H1 (cell line): ENCODE results near the gene LPGAT1. TPM values are rescaled to one million over a fixed set of nuclear protein-coding genes. Genes with fewer than 3 reads are reported as not detected.

Experiments
- CTCF ChIA-PET: fragments of 300-600 bp; sonication (Branson Sonifier 250); formaldehyde crosslinking; loops from one replicate; lab custom pipeline; 2021; ENCODE audit not compliant: partially characterized antibody; lab: Charles Lee
- POLR2A ChIA-PET: fragments of 300-600 bp; sonication (Branson Sonifier 250); formaldehyde crosslinking; loops from one replicate; lab custom pipeline; 2021; ENCODE audit warnings: inconsistent platforms; ENCODE audit not compliant: partially characterized antibody; lab: Charles Lee
- DNase-seq, 2 experiments: peaks; one replicate each; pipeline versions ENCODE4 v3.0.0 to v3.0.0-alpha.2; 2010 to 2022; ENCODE audit warnings: low spot score in 2 of 2, low read depth in 1 of 2, mixed read lengths in 1 of 2
- FAIRE-seq: peaks from 2 replicates; lab custom pipeline; 2011; peaks lifted over from hg19 to GRCh38; lab: Jason Lieb, UNC
- H2AFZ ChIP-seq: 2 replicates; pipeline ENCODE4 v1.8.1; 2012; ENCODE audit warnings: low read length, inconsistent platforms
- H2AK5ac ChIP-seq: 2 replicates; pipeline ENCODE4 v1.6.1; 2013; ENCODE audit warnings: low read depth, low read length
- H2BK120ac ChIP-seq: replicated peaks from 2 replicates; pipeline ENCODE3; 2013; ENCODE audit warnings: low read depth, low read length, inconsistent platforms
- H2BK12ac ChIP-seq: 2 replicates; pipeline ENCODE4 v1.6.1; 2013; ENCODE audit warnings: low read depth, low read length
- H2BK15ac ChIP-seq: 2 replicates; pipeline ENCODE4 v1.6.1; 2013; ENCODE audit warnings: low read length
- H2BK20ac ChIP-seq: 2 replicates; pipeline ENCODE4 v1.6.1; 2013; ENCODE audit warnings: low read length
- H2BK5ac ChIP-seq: 2 replicates; pipeline ENCODE4 v1.6.1; 2013; ENCODE audit warnings: low read depth, low read length
- H3K14ac ChIP-seq: 2 replicates; pipeline ENCODE4 v1.6.1; 2013; ENCODE audit warnings: inconsistent platforms; ENCODE audit not compliant: insufficient read length
- H3K18ac ChIP-seq: 2 replicates; pipeline ENCODE4 v1.6.1; 2013; ENCODE audit warnings: low read length; ENCODE audit errors: extremely low read depth
- H3K23ac ChIP-seq: 2 replicates; pipeline ENCODE4 v1.6.1; 2013; ENCODE audit warnings: inconsistent platforms; ENCODE audit not compliant: insufficient read length
- H3K23me2 ChIP-seq: 2 replicates; pipeline ENCODE4 v1.6.1; 2013; ENCODE audit warnings: low read depth, low read length
- H3K27ac ChIP-seq: 2 replicates; pipeline ENCODE4 v1.6.1; 2011; ENCODE audit warnings: low read depth, low read length, inconsistent platforms
- H3K27me3 ChIP-seq, 4 experiments: replicated peaks in 1 of 4; 1 replicate in 1 of 4; 2 replicates in 3 of 4; pipeline versions ENCODE4 v1.6.1 to v1.8.1; 2011 to 2013; ENCODE audit warnings: low read length in 3 of 4, mild to moderate bottlenecking in 3 of 4, inconsistent platforms in 2 of 4, mixed read lengths in 2 of 4, moderate library complexity in 1 of 4; ENCODE audit not compliant: control insufficient read depth in 3 of 4, insufficient read depth in 3 of 4; ENCODE audit errors: extremely low read depth in 1 of 4
- H3K36me3 ChIP-seq, 4 experiments: 2 replicates each; pipeline versions ENCODE4 v1.6.1 to v1.8.1; 2011 to 2013; ENCODE audit warnings: mild to moderate bottlenecking in 4 of 4, low read length in 3 of 4, moderate library complexity in 2 of 4, control low read depth in 1 of 4, inconsistent platforms in 1 of 4; ENCODE audit not compliant: insufficient read depth in 4 of 4, control insufficient read depth in 2 of 4
- H3K4ac ChIP-seq: replicated peaks from 2 replicates; pipeline ENCODE3; 2013; ENCODE audit warnings: low read length, low read depth, mixed read lengths, inconsistent platforms; ENCODE audit not compliant: insufficient read length
- H3K4me1 ChIP-seq, 4 experiments: replicated peaks in 1 of 4; 1 replicate in 1 of 4; 2 replicates in 3 of 4; pipeline versions ENCODE4 v1.6.1 to v1.8.1; 2011 to 2013; ENCODE audit warnings: low read length in 3 of 4, inconsistent platforms in 2 of 4, mixed read lengths in 1 of 4; ENCODE audit not compliant: insufficient read depth in 4 of 4, control insufficient read depth in 3 of 4
- H3K4me2 ChIP-seq, 2 experiments: 2 replicates each; pipeline versions ENCODE4 v1.6.1 to v1.8.1; 2011 to 2013; ENCODE audit warnings: low read depth in 2 of 2, low read length in 2 of 2, control low read depth in 1 of 2, inconsistent platforms in 1 of 2, mild to moderate bottlenecking in 1 of 2; ENCODE audit not compliant: insufficient read depth in 1 of 2
- H3K4me3 ChIP-seq, 4 experiments: fragments of 200-600, 300-600 bp in 1 of 4; sonication (generic), shearing (Covaris generic), sonication (Bioruptor Twin) in 1 of 4; 2 replicates each; pipeline versions ENCODE4 v1.5.1 to v1.8.1; 2011 to 2016; ENCODE audit warnings: low read length in 4 of 4, low read depth in 3 of 4, control low read depth in 2 of 4, inconsistent platforms in 2 of 4, mild to moderate bottlenecking in 2 of 4, mixed read lengths in 1 of 4, moderate library complexity in 1 of 4; ENCODE audit not compliant: insufficient read depth in 2 of 4; ENCODE audit errors: extremely low read depth in 1 of 4
- H3K56ac ChIP-seq: replicated peaks from 2 replicates; pipeline ENCODE3; 2013; ENCODE audit warnings: low read depth, mild to moderate bottlenecking, mixed read lengths, low read length, inconsistent platforms; ENCODE audit not compliant: insufficient read length
- H3K79me1 ChIP-seq: 2 replicates; pipeline ENCODE4 v1.6.1; 2013; ENCODE audit warnings: low read depth, low read length, control low read depth
- H3K79me2 ChIP-seq, 2 experiments: 2 replicates each; pipeline versions ENCODE4 v1.6.1 to v1.8.1; 2012 to 2013; ENCODE audit warnings: low read length in 2 of 2, mild to moderate bottlenecking in 2 of 2, inconsistent platforms in 1 of 2; ENCODE audit not compliant: insufficient read depth in 2 of 2, control insufficient read depth in 1 of 2
- H3K9ac ChIP-seq, 4 experiments: replicated peaks in 1 of 4; 1 replicate in 1 of 4; 2 replicates in 3 of 4; pipeline versions ENCODE4 v1.6.1 to v1.8.1; 2011 to 2013; ENCODE audit warnings: low read depth in 3 of 4, low read length in 3 of 4, control low read depth in 2 of 4, mild to moderate bottlenecking in 2 of 4, moderate library complexity in 2 of 4, inconsistent platforms in 1 of 4; ENCODE audit errors: extremely low read depth in 1 of 4
- H3K9me3 ChIP-seq, 2 experiments: 2 replicates each; pipeline versions ENCODE4 v1.6.1 to v1.8.1; 2012 to 2013; ENCODE audit warnings: mild to moderate bottlenecking in 2 of 2, moderate library complexity in 2 of 2, control low read depth in 1 of 2, inconsistent platforms in 1 of 2, low read depth in 1 of 2, low read length in 1 of 2, mixed read lengths in 1 of 2; ENCODE audit not compliant: insufficient read depth in 2 of 2
- H4K20me1 ChIP-seq, 2 experiments: replicated peaks in 1 of 2; 2 replicates each; pipeline versions ENCODE3 to v1.8.1; 2011 to 2013; ENCODE audit warnings: inconsistent platforms in 2 of 2, low read length in 2 of 2, mild to moderate bottlenecking in 1 of 2; ENCODE audit not compliant: insufficient read depth in 2 of 2, control insufficient read depth in 1 of 2
- H4K5ac ChIP-seq: 2 replicates; pipeline ENCODE4 v1.6.1; 2013; ENCODE audit warnings: low read length, low read depth, mixed read lengths, inconsistent platforms; ENCODE audit not compliant: insufficient read length
- H4K8ac ChIP-seq: 2 replicates; pipeline ENCODE4 v1.8.0; 2013; ENCODE audit warnings: mild to moderate bottlenecking, moderate library complexity, low read length, inconsistent platforms; ENCODE audit not compliant: insufficient read depth; ENCODE audit errors: extremely low read depth
- H4K91ac ChIP-seq: replicated peaks from 2 replicates; pipeline ENCODE3; 2013; ENCODE audit warnings: low read length, mixed read lengths, inconsistent platforms; ENCODE audit not compliant: insufficient read length
- GABPA ChIP-seq: IDR thresholded peaks from 2 replicates; pipeline ENCODE4 v1.6.1; 2011; ENCODE audit warnings: mild to moderate bottlenecking, low read length, moderate library complexity, borderline replicate concordance; ENCODE audit not compliant: insufficient read depth
- SIN3A ChIP-seq, 2 experiments: IDR thresholded peaks in 1 of 2; conservative IDR thresholded peaks in 1 of 2; 2 replicates each; pipeline ENCODE4 v1.6.1; 2011 to 2012; ENCODE audit warnings: low read length in 2 of 2, improper control_type of control experiment in 1 of 2, low read depth in 1 of 2, mild to moderate bottlenecking in 1 of 2
- SP1 ChIP-seq: IDR thresholded peaks from 2 replicates; pipeline ENCODE4 v1.6.1; 2011; ENCODE audit warnings: low read depth, low read length
- WGBS, 2 experiments: shearing (Covaris generic) in 1 of 2; methylation state at CpG; one replicate each; pipeline versions ENCODE4 v1.1.6 to v1.1.7; 2013 to 2015; ENCODE audit warnings: low lambda C conversion rate in 2 of 2, mixed read lengths in 2 of 2, inconsistent platforms in 1 of 2, low coverage in 1 of 2, missing lambda C conversion rate in 1 of 2; ENCODE audit not compliant: insufficient replicate concordance in 2 of 2, insufficient coverage in 1 of 2, insufficient read length in 1 of 2; ENCODE audit errors: extremely low coverage in 1 of 2, missing lambda C conversion rate in 1 of 2; 5-methylcytosine and 5-hydroxymethylcytosine counted together
- polyA plus RNA-seq, 7 experiments: library from polyadenylated mRNA; depleted of rRNA in 3 of 7; stranded (reverse) in 5 of 7; unstranded in 2 of 7; fragments of >200 nt in 5 of 7; fragments of 200-250 nt in 2 of 7; gene quantifications; 1 replicate in 5 of 7; 2 replicates in 1 of 7; 4 replicates in 1 of 7; pipeline versions ENCODE4 v1.2.1 to v1.2.3, GENCODE V29; 2011 to 2013; ENCODE audit warnings: missing spikeins in 2 of 7, mixed read lengths in 2 of 7
- total RNA-seq: library from RNA; stranded (reverse); fragmentation: NEBNext Ultra II Directional; extraction: Animal tissue kit (Norgen Biotek cat#: 25700); gene quantifications from 2 replicates; pipeline ENCODE4 v1.2.1, GENCODE V29; 2021
- TF ChIP-seq, protein P1 (sequence below), 3 experiments: IDR thresholded peaks; 1 replicate in 2 of 3; 2 replicates in 1 of 3; pipeline versions ENCODE4 v1.5.1 to v1.6.1; 2011; ENCODE audit warnings: low read length in 3 of 3, mild to moderate bottlenecking in 3 of 3, inconsistent platforms in 2 of 3, low read depth in 1 of 3, moderate library complexity in 1 of 3; ENCODE audit not compliant: insufficient read depth in 1 of 3; ENCODE audit errors: control extremely low read depth in 1 of 3

The LPGAT1 gene
- total and polyA plus RNA-seq, 2 of the 8 experiments (the other 6 are each of a cell fraction or from before 2014, with no cell fraction given): 2.3 to 13.5 TPM

DNA sequence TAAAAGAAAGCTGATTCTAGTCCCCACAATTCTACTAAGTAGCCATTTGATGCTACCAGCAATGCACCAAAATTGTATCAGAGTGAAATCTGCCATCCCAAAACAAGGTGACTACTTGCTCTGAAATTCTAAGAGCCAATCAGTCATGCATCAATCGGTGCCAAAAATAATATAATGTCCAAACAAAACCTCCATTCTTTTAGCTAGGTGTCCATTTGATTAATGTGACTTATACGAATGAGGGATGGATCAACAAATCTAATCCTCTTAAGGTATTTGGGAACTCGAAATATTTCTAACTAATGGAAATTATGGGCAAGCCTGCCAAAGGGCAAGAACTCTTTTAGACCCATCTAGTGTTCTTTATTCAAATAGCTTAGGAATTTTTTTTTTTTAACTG, 88.8 kb downstream of the LPGAT1 start:
- Histone ChIP-seq H3K27ac (no peak overlapping the region), H3K79me2 (no peaks in the 10 kb centered on the region), H3K4me2 (no peak overlapping the region), H3K9me3 (no peaks in the 10 kb centered on the region), H3K23me2 (no peaks in the 10 kb centered on the region), H2BK120ac (no peak overlapping the region), H2BK12ac (no peak overlapping the region), H4K8ac (no peak overlapping the region), H3K56ac (no peak overlapping the region), H3K79me1 (no peaks in the 10 kb centered on the region), H3K4ac (no peak overlapping the region), H3K36me3 (no peaks in the 10 kb centered on the region), H3K14ac (no peak overlapping the region), H3K27me3 (no peaks in the 10 kb centered on the region), H4K20me1 (peaks cover 0 to 2% of the 10 kb centered on the region in 2 experiments), H4K5ac (no peak overlapping the region), H4K91ac (no peak overlapping the region), H2BK5ac (no peak overlapping the region), H2AFZ (no peak overlapping the region), H3K18ac (no peak overlapping the region), H3K4me1 (no peaks in the 10 kb centered on the region; a peak in 1 of 7 replicates), H2BK15ac (no peak overlapping the region), H3K4me3 (no peak overlapping the region), H2AK5ac (no peak overlapping the region), H2BK20ac (no peak overlapping the region), H3K23ac (no peak overlapping the region), H3K9ac (no peak overlapping the region)
- no peak for FAIRE-seq
- TF ChIP-seq, protein P1, sequence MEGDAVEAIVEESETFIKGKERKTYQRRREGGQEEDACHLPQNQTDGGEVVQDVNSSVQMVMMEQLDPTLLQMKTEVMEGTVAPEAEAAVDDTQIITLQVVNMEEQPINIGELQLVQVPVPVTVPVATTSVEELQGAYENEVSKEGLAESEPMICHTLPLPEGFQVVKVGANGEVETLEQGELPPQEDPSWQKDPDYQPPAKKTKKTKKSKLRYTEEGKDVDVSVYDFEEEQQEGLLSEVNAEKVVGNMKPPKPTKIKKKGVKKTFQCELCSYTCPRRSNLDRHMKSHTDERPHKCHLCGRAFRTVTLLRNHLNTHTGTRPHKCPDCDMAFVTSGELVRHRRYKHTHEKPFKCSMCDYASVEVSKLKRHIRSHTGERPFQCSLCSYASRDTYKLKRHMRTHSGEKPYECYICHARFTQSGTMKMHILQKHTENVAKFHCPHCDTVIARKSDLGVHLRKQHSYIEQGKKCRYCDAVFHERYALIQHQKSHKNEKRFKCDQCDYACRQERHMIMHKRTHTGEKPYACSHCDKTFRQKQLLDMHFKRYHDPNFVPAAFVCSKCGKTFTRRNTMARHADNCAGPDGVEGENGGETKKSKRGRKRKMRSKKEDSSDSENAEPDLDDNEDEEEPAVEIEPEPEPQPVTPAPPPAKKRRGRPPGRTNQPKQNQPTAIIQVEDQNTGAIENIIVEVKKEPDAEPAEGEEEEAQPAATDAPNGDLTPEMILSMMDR (IDR thresholded peaks at IDR 0.05; ENCODE audit: control extremely low read depth in 1 of 3, insufficient read depth in 1 of 3, low read depth in 1 of 3, low read length in 3 of 3): no peak
- TF ChIP-seq GABPA: no peak
- TF ChIP-seq SIN3A (conservative IDR thresholded peaks at IDR 0.05 in 1 of 2, IDR thresholded peaks at IDR 0.05 in 1 of 2; ENCODE audit: low read depth in 1 of 2, low read length in 2 of 2): no peak
- TF ChIP-seq SP1: no peak
- ChIA-PET CTCF (interaction anchor here (0.6 to 4.3 kb wide), 9 partner anchors 11 to 693 kb away, joined by 3 to 21 read pairs (median 4); partner anchors contain the start of genes DTL and INTS7), POLR2A (interaction anchor here (1.0 kb wide), 1 partner anchor 8 kb away, joined by 3 read pairs; no protein-coding TSS in a partner anchor)
- WGBS, 2 experiments: 76% methylated on average over 3 of the region's 3 CpGs; no CpG with 5 or more reads in 1 of the 2 experiments
- no peak for DNase-seq
